Left lung (tissue), 10 donors: ENCODE measurements around the gene MT2A. TPM values are rescaled to one million over a fixed set of nuclear protein-coding genes. Genes with fewer than 3 reads are reported as not detected.

Experiments
- ATAC-seq: fragments of 200-7000 bp; cut with Tn5 transposase; one replicate; pipeline ENCODE4 v1.9.1; 2020; ENCODE audit warnings: moderate library complexity
- DNase-seq, 4 donors: peaks; one replicate each; pipeline ENCODE4 v3.0.0-alpha.2; 2013 to 2020
- H3K27ac ChIP-seq, 2 donors: fragments of 200-600 bp; sonication (generic) in 1 of 2; one replicate each; pipeline versions ENCODE4 v1.5.0 to v1.8.0; 2020 to 2021
- H3K27me3 ChIP-seq, 2 donors: fragments of 200-600 bp; sonication (generic) in 1 of 2; one replicate each; pipeline versions ENCODE4 v1.5.0 to v1.8.0; 2020 to 2021
- H3K36me3 ChIP-seq, 2 donors: fragments of 200-600 bp; sonication (generic) in 1 of 2; one replicate each; pipeline versions ENCODE4 v1.5.0 to v1.8.0; 2020 to 2021
- H3K4me1 ChIP-seq, 2 donors: fragments of 200-600 bp; one replicate each; pipeline ENCODE4 v1.8.0; 2021
- H3K4me3 ChIP-seq, 2 donors: fragments of 200-600 bp; sonication (generic) in 1 of 2; one replicate each; pipeline versions ENCODE4 v1.5.0 to v1.8.0; 2020 to 2021; ENCODE audit warnings: mild to moderate bottlenecking in 1 of 2
- H3K9me3 ChIP-seq, 2 donors: fragments of 200-600 bp; sonication (generic) in 1 of 2; one replicate each; pipeline versions ENCODE4 v1.5.0 to v1.8.0; 2020 to 2021
- intact Hi-C, 2 donors: fragments of 100-400 bp; cut with DNase I; formaldehyde crosslinking; loops; one replicate each; pipeline versions ENCODE4 v1.11.2 to v1.14.2; 2022
- polyA plus RNA-seq, 6 donors: library from polyadenylated mRNA; unstranded; fragments of 120-200 nt; gene quantifications; one replicate each; pipeline ENCODE4 v1.2.1, GENCODE V29; 2013; ENCODE audit not compliant: insufficient read length in 6 of 6
- total RNA-seq, 2 donors: library from RNA; stranded (reverse); fragmentation: NEBNext Ultra II Directional; extraction: Animal tissue kit (Norgen Biotek cat#: 25700); gene quantifications; one replicate each; pipeline ENCODE4 v1.2.1, GENCODE V29; 2021
- TF ChIP-seq, protein P1 (sequence below), 2 donors: fragments of 200-600 bp; sonication (generic) in 1 of 2; IDR thresholded peaks; one replicate each; pipeline versions ENCODE4 v1.5.0 to v1.8.0; 2021; ENCODE audit warnings: antibody characterized with exemption in 2 of 2
- donor health status: DM: no; HTN: yes; CAD: no.
- donor health status: DM: no; HTN: no; CAD: no.

Gene MT2A
- total and polyA plus RNA-seq, 8 donors, result 27.1 to 425 (median 47.9) TPM

DNA sequence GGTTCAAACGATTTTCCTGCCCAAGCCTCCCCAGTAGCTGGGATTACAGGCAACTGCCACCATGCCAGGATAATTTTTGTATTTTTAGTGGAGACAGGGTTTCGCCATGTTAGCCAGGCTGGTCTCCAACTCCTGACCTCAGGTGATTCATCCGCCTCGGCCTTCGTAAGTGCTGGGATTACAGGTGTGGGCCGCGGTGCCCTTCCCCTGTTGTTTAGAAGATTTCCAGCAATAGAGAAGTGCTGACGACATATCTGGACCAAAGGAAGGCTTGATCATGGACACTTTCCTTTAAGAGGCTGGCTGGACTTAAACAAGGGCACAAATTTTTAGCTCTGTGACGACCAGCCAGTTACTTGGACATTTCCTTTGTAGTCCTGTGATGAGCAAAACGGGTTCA lies 22.8 kb downstream of the MT2A start:
- H3K27ac ChIP-seq, result no peak overlapping the region
- ATAC-seq, result no peak
- no peak for DNase-seq
- H3K27me3 ChIP-seq, result peaks cover 19 to 77% of the 10 kb centered on the region in 2 donors
- peaks cover 5 to 26% of the 10 kb centered on the region in 2 donors for H3K4me1 ChIP-seq
- H3K9me3 ChIP-seq, result no peaks in the 10 kb centered on the region
- intact Hi-C loops, result no loop called here
- TF ChIP-seq, protein P1, sequence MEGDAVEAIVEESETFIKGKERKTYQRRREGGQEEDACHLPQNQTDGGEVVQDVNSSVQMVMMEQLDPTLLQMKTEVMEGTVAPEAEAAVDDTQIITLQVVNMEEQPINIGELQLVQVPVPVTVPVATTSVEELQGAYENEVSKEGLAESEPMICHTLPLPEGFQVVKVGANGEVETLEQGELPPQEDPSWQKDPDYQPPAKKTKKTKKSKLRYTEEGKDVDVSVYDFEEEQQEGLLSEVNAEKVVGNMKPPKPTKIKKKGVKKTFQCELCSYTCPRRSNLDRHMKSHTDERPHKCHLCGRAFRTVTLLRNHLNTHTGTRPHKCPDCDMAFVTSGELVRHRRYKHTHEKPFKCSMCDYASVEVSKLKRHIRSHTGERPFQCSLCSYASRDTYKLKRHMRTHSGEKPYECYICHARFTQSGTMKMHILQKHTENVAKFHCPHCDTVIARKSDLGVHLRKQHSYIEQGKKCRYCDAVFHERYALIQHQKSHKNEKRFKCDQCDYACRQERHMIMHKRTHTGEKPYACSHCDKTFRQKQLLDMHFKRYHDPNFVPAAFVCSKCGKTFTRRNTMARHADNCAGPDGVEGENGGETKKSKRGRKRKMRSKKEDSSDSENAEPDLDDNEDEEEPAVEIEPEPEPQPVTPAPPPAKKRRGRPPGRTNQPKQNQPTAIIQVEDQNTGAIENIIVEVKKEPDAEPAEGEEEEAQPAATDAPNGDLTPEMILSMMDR (IDR thresholded peaks at IDR 0.05), result no peak
- no peak overlapping the region for H3K4me3 ChIP-seq
- no peaks in the 10 kb centered on the region for H3K36me3 ChIP-seq

DNA sequence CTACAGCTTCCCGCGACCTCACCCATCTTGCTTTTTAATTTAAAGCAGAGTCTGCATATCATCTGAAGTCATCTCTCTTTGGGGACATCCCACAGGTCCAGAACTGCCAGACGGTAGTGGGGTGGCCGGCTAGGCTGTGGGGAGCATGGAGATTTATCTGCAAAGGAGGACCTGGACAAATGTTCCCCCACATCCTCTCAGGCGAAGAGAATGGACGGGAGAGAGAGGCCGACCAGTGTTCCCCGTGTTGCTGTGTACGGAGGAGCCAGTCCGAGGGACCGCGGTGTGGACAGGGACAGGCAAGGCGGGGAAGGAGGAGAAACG lies 23.4 kb downstream of the MT2A start:
- H3K27me3 ChIP-seq, result peaks cover 19 to 77% of the 10 kb centered on the region in 2 donors
- peak overlapping the region; percentile 51 to 66 for H3K27ac ChIP-seq
- TF ChIP-seq, protein P1 (IDR thresholded peaks at IDR 0.05), result no peak
- H3K4me3 ChIP-seq, result peak overlapping the region; percentile 41 to 44
- intact Hi-C loops, result no loop called here
- H3K9me3 ChIP-seq, result no peaks in the 10 kb centered on the region
- H3K36me3 ChIP-seq, result no peaks in the 10 kb centered on the region
- DNase-seq (no peak), ATAC-seq (no peak)
- H3K4me1 ChIP-seq, result peaks cover under 1 to 21% of the 10 kb centered on the region in 2 donors

DNA sequence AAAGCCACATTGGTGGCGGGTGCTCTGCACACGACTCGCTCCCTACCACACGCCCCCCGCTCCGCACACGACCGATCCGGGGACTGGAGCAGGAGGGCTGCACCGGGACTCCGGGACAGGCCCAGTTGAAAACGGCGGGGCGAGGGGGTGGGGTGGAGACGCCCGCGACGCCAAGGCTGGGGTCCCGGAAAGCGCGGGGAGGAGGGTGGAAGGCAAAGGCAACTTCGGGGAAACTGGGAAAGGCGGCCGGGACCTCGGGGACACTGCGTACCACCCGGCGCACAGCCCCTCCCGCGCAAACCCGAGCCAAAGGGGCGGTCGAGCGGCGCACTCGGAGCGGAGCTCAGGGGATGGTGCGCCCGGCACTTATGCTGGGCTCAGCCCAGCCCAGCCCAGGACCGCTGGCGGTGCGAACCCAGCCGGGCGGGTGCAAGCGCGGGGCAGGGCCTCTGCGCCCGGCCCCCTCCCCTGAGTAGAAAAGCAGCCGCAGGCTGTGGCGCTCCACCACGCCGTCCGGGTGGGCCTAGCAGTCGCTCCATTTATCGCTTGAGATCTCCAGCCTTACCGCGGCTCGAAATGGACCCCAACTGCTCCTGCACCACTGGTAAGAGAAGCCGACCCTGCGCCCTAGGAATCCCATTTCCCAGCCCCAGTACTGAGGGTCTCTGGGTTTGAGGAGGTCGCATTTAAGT lies 23.9 kb downstream of the MT2A start, which contains the start of gene MT1M:
MT1M (plus strand) TSS at position 504 of the 692 bp plus-strand sequence; CDS start at position 577, 73 bp downstream.
- intact Hi-C loops, result no loop called here
- peak in 1 of 4 donors; percentile 86 for DNase-seq
- peaks cover 22 to 77% of the 10 kb centered on the region in 2 donors for H3K27me3 ChIP-seq

DNA sequence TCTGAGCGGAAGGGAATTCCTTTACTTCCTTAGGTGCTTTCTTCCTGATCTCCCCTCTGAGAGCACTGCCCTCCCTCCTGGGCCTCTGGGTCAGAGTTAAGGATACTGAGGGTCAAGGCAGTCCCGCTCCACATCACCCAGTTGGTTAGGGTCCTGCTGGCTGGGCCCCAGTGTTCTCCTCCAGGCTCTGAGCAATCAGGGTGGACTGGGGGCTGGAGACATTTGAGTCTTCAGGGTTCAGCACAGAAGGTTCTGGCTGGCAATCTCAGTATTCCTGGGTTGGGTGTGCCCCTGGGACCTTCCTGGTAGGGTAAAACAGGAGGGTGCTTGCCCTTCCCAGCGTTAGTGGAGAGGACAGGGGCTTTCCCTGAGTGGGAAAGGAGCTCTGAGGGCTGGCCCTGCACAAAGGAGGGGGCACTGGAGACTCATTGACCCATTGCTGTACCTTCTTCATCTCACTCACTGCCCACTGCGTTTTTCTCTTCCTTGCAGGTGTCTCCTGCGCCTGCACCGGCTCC lies 24.5 kb downstream of the MT2A start:
- no peak for ATAC-seq
- Histone ChIP-seq H3K27ac (peak overlapping the region in 1 of 2 donors; percentile 66), H3K36me3 (no peaks in the 10 kb centered on the region), H3K9me3 (no peaks in the 10 kb centered on the region), H3K27me3 (peaks cover 28 to 77% of the 10 kb centered on the region in 2 donors), H3K4me1 (peaks cover 0 to 23% of the 10 kb centered on the region in 2 donors), H3K4me3 (peak overlapping the region; percentile 41 to 44)
- intact Hi-C loops, result no loop called here
- no peak for DNase-seq
- TF ChIP-seq, protein P1 (IDR thresholded peaks at IDR 0.05), result no peak

More for the DNA sequence above, 23.9 kb downstream of the MT2A start, which contains the start of gene MT1M:
- Histone ChIP-seq H3K4me1 (peaks cover 0 to 19% of the 10 kb centered on the region in 2 donors), H3K9me3 (no peaks in the 10 kb centered on the region), H3K27ac (peak within 1 kb of the TSS; percentile 51 to 66), H3K36me3 (no peaks in the 10 kb centered on the region), H3K4me3 (peak within 1 kb of the TSS; percentile 41 to 44)
- peak; percentile 83 for ATAC-seq
- TF ChIP-seq, protein P1 (IDR thresholded peaks at IDR 0.05), result no peak

DNA sequence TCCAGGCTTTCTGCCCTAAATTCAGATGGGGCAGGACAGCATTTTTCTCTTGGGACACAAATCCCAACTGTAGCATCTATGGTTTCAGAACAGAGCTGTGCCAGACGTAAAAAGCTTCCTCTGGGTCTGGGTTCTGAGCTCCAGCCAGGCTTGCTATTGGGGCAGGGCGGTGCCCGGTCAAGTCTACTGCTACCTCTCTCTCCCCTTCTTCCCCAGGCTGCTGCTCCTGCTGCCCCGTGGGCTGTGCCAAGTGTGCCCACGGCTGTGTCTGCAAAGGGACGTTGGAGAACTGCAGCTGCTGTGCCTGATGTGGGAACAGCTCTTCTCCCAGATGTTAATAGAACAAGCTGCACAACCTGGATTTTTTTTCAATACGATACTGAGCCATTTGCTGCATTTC lies 25.2 kb downstream of the MT2A start:
- DNase-seq (no peak), ATAC-seq (no peak)
- Histone ChIP-seq H3K4me1 (peaks cover 0 to 28% of the 10 kb centered on the region in 2 donors), H3K27me3 (peaks cover 34 to 80% of the 10 kb centered on the region in 2 donors), H3K36me3 (no peaks in the 10 kb centered on the region), H3K9me3 (no peaks in the 10 kb centered on the region), H3K4me3 (peak overlapping the region in 1 of 2 donors; percentile 44), H3K27ac (no peak overlapping the region)
- TF ChIP-seq, protein P1 (IDR thresholded peaks at IDR 0.05), result no peak
- intact Hi-C loops, result no loop called here
